WI38 (cell line): ENCODE measurements around the gene F12.
A peak's percentile ranks its signal among the peaks of the same experiment; 100 is the strongest.

ENCODE experiments used
- H3K4me3 ChIP-seq: 2 replicates; pipeline ENCODE4 v1.5.1; 2011; ENCODE audit warnings: low read depth, mild to moderate bottlenecking, control low read depth, low read length
- TF ChIP-seq, protein P1 (sequence below): IDR thresholded peaks from 2 replicates; pipeline ENCODE4 v1.5.1; 2012; ENCODE audit warnings: low read depth, mild to moderate bottlenecking, control low read depth, low read length

The F12 gene

DNA sequence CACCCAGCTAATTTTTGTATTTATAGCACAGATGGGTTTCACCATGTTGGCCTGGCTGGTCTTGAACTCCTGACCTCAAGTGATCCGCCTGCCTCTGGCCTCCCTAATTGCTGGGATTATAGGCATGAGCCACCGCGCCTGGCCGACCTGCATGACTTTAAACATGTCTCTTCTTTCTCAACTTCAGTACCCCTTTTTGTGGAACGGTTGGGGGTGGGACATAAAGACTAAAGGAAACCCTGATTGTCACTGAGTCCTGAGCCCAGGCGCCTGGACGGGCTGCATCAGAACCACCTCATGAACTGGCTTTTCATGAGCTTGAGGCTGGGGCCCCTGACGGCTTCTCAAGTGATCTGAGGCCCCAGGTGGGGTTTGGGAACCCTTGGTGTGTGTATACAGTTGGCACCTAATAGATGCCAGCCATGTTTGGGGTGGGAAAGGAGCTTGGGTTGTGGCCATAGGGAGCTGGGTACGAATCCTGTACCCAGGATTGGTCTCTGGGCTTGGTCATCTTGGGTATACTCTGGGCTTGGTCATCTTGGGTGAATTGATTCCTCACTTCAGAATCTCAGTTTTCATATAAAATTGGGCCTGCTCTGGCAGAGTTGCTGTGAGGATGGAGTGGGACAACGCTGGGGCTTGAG, 19.3 kb upstream of the F12 start:
- no peak overlapping the region for H3K4me3 ChIP-seq
- TF ChIP-seq, protein P1, sequence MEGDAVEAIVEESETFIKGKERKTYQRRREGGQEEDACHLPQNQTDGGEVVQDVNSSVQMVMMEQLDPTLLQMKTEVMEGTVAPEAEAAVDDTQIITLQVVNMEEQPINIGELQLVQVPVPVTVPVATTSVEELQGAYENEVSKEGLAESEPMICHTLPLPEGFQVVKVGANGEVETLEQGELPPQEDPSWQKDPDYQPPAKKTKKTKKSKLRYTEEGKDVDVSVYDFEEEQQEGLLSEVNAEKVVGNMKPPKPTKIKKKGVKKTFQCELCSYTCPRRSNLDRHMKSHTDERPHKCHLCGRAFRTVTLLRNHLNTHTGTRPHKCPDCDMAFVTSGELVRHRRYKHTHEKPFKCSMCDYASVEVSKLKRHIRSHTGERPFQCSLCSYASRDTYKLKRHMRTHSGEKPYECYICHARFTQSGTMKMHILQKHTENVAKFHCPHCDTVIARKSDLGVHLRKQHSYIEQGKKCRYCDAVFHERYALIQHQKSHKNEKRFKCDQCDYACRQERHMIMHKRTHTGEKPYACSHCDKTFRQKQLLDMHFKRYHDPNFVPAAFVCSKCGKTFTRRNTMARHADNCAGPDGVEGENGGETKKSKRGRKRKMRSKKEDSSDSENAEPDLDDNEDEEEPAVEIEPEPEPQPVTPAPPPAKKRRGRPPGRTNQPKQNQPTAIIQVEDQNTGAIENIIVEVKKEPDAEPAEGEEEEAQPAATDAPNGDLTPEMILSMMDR = no peak

DNA sequence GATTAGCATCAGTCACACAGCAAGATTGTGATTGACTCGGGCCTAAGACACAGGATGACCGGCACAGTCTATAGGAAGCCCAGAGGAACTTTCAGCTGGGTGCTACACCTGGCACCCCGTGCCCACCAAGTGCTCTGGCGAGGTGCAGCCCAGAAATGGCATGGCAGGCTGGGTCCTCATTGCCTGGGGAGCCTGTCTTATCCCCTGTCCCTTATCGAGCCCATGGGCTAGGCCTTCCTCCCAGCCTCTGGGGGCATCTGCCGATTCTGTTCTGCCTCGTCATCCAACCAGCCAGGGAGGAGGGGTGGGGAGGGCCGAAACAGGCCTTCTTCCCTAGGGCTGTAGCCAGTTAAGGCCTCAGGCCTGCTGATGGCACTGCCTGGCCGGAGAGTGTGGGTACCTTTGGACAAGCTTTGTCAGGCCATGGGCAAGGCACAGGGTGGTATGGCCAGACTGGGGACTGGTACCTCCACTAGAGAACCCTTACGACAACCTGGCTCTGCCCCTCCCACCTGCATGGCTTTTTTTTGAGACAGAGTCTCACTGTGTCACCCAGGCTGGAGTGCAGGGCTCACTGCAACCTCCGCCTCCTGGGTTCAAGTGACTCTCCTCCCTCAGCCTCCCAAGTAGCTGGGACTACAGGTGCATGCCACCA, 18.7 kb upstream of the F12 start:
- H3K4me3 ChIP-seq = peak overlapping the region; percentile 84
- TF ChIP-seq, protein P1 = no peak

DNA sequence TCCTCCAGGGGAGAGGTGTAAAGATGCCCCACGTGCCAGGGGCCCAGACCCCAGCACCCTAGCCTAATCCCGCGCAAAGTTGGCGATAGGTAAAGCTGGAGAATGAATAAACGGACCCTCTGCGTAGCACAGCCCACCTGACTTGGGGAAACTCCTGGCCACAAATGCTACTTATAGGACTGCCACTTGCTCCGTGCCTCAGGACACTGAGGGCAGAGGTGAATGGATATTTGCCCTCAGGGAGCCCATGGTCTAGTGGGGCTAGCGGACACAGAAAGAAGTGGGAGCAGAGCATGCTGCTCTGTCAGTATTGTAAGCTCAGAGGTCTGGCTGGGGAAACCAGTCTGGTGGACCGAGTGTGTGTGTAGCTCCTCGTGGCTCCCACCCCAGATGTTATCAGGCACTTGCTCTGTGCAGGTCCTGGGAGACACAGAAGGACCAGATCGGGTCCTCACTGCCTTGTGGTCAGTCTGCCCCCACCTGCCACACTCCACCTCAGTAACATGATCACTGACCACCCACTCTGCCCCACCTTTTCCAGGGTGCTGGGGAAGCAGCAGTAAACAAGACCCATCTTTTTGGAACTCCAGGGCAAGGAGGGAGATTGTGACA, 18.0 kb upstream of the F12 start:
- TF ChIP-seq, protein P1 = no peak

DNA sequence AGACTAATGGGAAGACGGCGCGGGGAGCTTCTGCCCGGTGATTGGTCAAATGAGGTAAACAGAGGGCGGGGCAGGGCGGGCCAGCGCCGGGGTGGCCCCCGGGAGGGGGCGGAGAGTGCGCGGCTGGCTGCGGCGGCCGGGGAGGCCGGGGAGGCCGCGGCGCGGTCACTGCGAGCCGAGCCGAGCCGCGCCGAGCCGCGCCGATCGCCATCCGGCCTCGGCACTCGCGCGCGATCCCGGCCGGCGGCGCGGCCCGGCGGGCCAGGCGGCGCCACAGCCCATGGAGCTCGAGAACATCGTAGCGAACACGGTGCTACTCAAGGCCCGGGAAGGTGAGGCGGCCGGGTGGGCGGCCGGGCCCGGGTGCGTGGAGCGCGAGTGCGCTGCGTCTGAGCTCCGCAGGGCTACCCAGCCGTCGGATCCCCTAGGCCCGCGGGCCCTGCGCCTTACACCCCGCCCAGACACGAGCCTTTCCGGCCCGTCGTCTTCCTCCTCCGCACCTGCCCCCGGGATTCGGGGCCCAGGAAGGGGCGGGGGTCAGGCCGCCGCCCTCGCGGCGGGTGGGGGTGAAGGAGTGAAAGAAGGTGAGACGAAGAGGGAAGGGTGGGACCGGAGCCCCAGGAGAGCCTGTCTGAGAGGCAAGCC, 17.3 kb upstream of the F12 start, which contains the start of gene GRK6:
TSS of gene GRK6 (plus strand) at position 111 of the 645 bp plus-strand sequence. CDS start at position 281, 170 bp downstream.
- TF ChIP-seq, protein P1 = no peak
- H3K4me3 ChIP-seq = peak within 1 kb of the TSS; percentile 84

More for the DNA sequence above, 18.0 kb upstream of the F12 start:
- peak overlapping the region; percentile 84 for H3K4me3 ChIP-seq

DNA sequence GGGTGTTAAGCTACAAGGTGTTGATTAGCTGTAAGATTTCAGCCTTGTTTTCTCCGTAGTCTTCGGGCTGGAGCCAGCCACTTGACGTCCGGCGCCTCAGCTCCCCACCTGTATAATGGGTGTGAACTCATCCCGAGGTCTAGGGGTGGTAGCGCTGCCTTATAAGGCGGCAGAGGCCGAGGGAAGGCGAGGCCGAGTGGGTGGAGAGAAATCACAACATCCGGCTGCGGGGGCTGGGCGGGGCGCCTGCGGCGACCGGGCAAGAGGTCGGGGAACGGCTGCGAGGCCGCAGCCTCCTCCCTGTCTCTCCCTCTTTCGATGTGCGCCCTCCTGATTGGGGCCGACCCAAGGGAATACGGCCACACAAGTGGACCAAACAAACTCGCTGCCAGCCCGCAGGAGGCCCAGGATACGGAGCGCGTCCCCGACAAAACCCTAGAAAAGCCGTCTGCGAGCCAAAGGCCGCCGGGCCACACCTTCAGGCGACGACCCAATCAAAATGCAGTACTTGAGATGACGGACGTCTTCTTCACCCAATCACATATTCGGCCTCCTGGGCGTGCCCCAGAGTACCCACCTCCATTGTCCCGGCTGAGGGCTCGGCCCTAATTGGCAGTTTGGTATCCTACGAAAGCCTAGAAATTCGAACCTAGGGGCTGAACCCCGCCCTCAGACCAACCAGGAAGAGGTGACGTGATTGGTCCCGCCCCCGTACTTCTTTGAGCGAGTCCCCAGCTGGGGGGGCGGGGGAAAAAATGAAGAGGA, 16.6 kb upstream of the F12 start:
- TF ChIP-seq, protein P1 = no peak
- H3K4me3 ChIP-seq = peak overlapping the region; percentile 64

DNA sequence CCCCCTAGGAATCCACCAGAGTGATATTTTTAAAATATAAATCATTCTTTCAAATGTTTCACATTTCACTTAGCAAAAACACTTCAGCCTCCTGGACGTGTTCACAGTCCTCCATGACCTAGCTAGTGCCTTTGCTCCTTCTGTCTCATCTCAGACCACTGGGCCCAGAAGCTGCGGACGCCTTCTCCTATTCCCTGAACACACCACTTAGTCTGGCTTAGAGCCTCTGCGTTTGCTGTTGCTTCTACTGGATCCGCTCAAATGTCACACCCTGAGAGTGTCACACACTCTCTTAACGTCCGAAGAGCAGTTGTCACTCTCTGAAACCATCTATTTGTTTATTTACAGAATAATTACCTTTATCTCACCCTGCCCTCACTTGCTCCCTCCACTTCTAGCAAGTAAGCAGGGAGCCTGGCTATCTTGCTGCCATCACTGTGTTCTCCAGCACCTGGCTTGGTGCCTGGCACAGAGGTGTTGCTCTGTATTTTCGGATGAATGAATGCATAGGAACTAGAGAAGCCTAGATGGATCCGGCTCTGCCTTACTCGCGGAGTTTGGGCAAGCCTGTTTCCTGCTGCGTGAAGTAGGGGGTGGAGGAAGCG, 15.9 kb upstream of the F12 start:
- TF ChIP-seq, protein P1 = no peak
- peak overlapping the region; percentile 64 for H3K4me3 ChIP-seq
